ENCODE data around the gene LINGO1. TPM values are rescaled to one million over a fixed set of nuclear protein-coding genes. Genes with fewer than 3 reads are reported as not detected.

LINGO1 gene
- total and polyA plus RNA-seq, 2 of the 8 experiments (the other 6 are each of a cell fraction or from before 2014, with no cell fraction given): 57.1 to 114 TPM

- Histone ChIP-seq H2BK20ac (ENCODE audit: low read length) (0 out of 2 replicates have a peak overlapping the region, but pooled peaks have one; percentile 72), H4K20me1 (replicated peaks in 1 of 2; ENCODE audit: control insufficient read depth in 1 of 2, insufficient read depth in 2 of 2, low read length in 2 of 2) (no peaks in the 10 kb centered on the region), H3K18ac (ENCODE audit: extremely low read depth, low read length) (no peak overlapping the region), H4K91ac (replicated peaks; ENCODE audit: insufficient read length, low read length) (no peak overlapping the region), H3K23me2 (ENCODE audit: low read depth, low read length) (no peaks in the 10 kb centered on the region), H3K56ac (replicated peaks; ENCODE audit: insufficient read length, low read depth, low read length) (no peak overlapping the region), H2BK120ac (replicated peaks; ENCODE audit: low read depth, low read length) (no peak overlapping the region), H3K9ac (replicated peaks in 1 of 4; ENCODE audit: extremely low read depth in 1 of 4, low read depth in 3 of 4, low read length in 3 of 4) (no peak overlapping the region), H3K79me2 (ENCODE audit: control insufficient read depth in 1 of 2, insufficient read depth in 2 of 2, low read length in 2 of 2) (no peaks in the 10 kb centered on the region), H3K9me3 (ENCODE audit: insufficient read depth in 2 of 2, low read depth in 1 of 2, low read length in 1 of 2) (no peaks in the 10 kb centered on the region), H3K36me3 (ENCODE audit: control insufficient read depth in 2 of 4, insufficient read depth in 4 of 4, low read length in 3 of 4) (no peaks in the 10 kb centered on the region), H3K4me2 (ENCODE audit: insufficient read depth in 1 of 2, low read depth in 2 of 2, low read length in 2 of 2) (no peak overlapping the region), H3K4ac (replicated peaks; ENCODE audit: insufficient read length, low read depth, low read length) (no peak overlapping the region), H2BK5ac (ENCODE audit: low read depth, low read length) (0 out of 2 replicates have a peak overlapping the region, but pooled peaks have one; percentile 16), H2BK12ac (ENCODE audit: low read depth, low read length) (0 out of 2 replicates have a peak overlapping the region, but pooled peaks have one; percentile 60), H2AK5ac (ENCODE audit: low read depth, low read length) (no peak overlapping the region), H2AFZ (ENCODE audit: low read length) (no peak overlapping the region), H4K5ac (ENCODE audit: insufficient read length, low read depth, low read length) (no peak overlapping the region), H3K27ac (ENCODE audit: low read depth, low read length) (no peak overlapping the region), H3K27me3 (replicated peaks in 1 of 4; ENCODE audit: control insufficient read depth in 3 of 4, extremely low read depth in 1 of 4, insufficient read depth in 3 of 4, low read length in 3 of 4) (no peaks in the 10 kb centered on the region; a peak in 1 of 7 replicates), H4K8ac (ENCODE audit: extremely low read depth, insufficient read depth, low read length) (no peak overlapping the region), H2BK15ac (ENCODE audit: low read length) (no peak overlapping the region), H3K4me3 (ENCODE audit: extremely low read depth in 1 of 4, insufficient read depth in 2 of 4, low read depth in 3 of 4, low read length in 4 of 4) (no peak overlapping the region), H3K79me1 (ENCODE audit: low read depth, low read length) (no peaks in the 10 kb centered on the region), H3K4me1 (replicated peaks in 1 of 4; ENCODE audit: control insufficient read depth in 3 of 4, insufficient read depth in 4 of 4, low read length in 3 of 4) (peaks cover 0 to 4% (median 0%) of the 10 kb centered on the region in 4 experiments; a peak in 2 of 7 replicates), H3K23ac (ENCODE audit: insufficient read length) (no peak overlapping the region), H3K14ac (ENCODE audit: insufficient read length) (no peak overlapping the region)
- FAIRE-seq (no peak), DNase-seq (ENCODE audit: low read depth in 1 of 2, low spot score in 2 of 2) (no peak)
- WGBS, 2 experiments (ENCODE audit: extremely low coverage in 1 of 2, insufficient coverage in 1 of 2, insufficient read length in 1 of 2, insufficient replicate concordance in 2 of 2, low coverage in 1 of 2, low lambda C conversion rate in 2 of 2, missing lambda C conversion rate in 1 of 2): 73% methylated on average over 6 of the region's 6 CpGs; no CpG with 5 or more reads in 1 of the 2 experiments
- TF ChIP-seq NRF1 (IDR thresholded peaks at IDR 0.05; ENCODE audit: low read depth, low read length): no peak
- no peak for TF ChIP-seq GABPA (IDR thresholded peaks at IDR 0.05; ENCODE audit: borderline replicate concordance, insufficient read depth, low read length)
- TF ChIP-seq SIN3A (conservative IDR thresholded peaks at IDR 0.05 in 1 of 2, IDR thresholded peaks at IDR 0.05 in 1 of 2; ENCODE audit: low read depth in 1 of 2, low read length in 2 of 2): no peak
- no peak for TF ChIP-seq RAD21 (IDR thresholded peaks at IDR 0.05 in 1 of 2, conservative IDR thresholded peaks at IDR 0.05 in 1 of 2; ENCODE audit: low read depth in 2 of 2, low read length in 2 of 2)
- no peak for TF ChIP-seq SUZ12 (IDR thresholded peaks at IDR 0.05; ENCODE audit: low read length)
- TF ChIP-seq BCL11A (IDR thresholded peaks at IDR 0.05; ENCODE audit: low read depth in 2 of 2, low read length in 2 of 2): no peak
- TF ChIP-seq SIX5 (IDR thresholded peaks at IDR 0.05; ENCODE audit: low read depth, low read length): no peak
- no peak for TF ChIP-seq E2F6 (IDR thresholded peaks at IDR 0.05)
- no peak for TF ChIP-seq BRCA1 (IDR thresholded peaks at IDR 0.05; ENCODE audit: low read depth, low read length)
- POLR2A ChIA-PET (ENCODE audit: partially characterized antibody): interaction anchor here (2.2 to 2.3 kb wide), 2 partner anchors 9 to 18 kb away, joined by 5 to 8 read pairs; no protein-coding TSS in a partner anchor
- CTCF ChIA-PET (ENCODE audit: partially characterized antibody): interaction anchor here (1.5 to 2.0 kb wide), 2 partner anchors 9 to 36 kb away, joined by 4 to 9 read pairs; no protein-coding TSS in a partner anchor
These were observed 42.9 kb downstream of the LINGO1 start for GRCh38 chr15:77589839-77590238.

Data from H1 (cell line).